ENCODE results near the gene RB1. TPM values are rescaled to one million over a fixed set of nuclear protein-coding genes. Genes with fewer than 3 reads are reported as not detected.

Gene RB1
- total and polyA plus RNA-seq, 2 donors from 2014 or later, result 12.3 to 46.5 TPM

- Histone ChIP-seq H3K36me3 (ENCODE audit: control insufficient read depth in 2 of 3, insufficient read depth in 3 of 3, low read length in 3 of 3) (no peaks in the 10 kb centered on the region), H3K27me3 (ENCODE audit: control insufficient read depth, insufficient read depth, low read length) (no peaks in the 10 kb centered on the region), H3K27ac (ENCODE audit: low read depth in 2 of 2, low read length in 2 of 2) (peak overlapping the region in 1 of 2 donors; percentile 8), H3K9ac (ENCODE audit: low read length in 3 of 3) (no peak overlapping the region), H3K4me1 (ENCODE audit: control insufficient read depth in 2 of 3, insufficient read depth in 2 of 3, low read depth in 1 of 3, low read length in 3 of 3) (peaks cover 6 to 27% (median 16%) of the 10 kb centered on the region in 3 donors), H3K9me3 (ENCODE audit: control insufficient read depth in 2 of 3, insufficient read depth in 1 of 3, low read length in 3 of 3) (no peaks in the 10 kb centered on the region), H3K4me3 (ENCODE audit: low read length in 3 of 3) (no peak overlapping the region)
- FAIRE-seq, result no peak
- no peak for DNase-seq
- intact Hi-C loops (cut with DNase I), result no loop called here
- TF ChIP-seq, protein P1, sequence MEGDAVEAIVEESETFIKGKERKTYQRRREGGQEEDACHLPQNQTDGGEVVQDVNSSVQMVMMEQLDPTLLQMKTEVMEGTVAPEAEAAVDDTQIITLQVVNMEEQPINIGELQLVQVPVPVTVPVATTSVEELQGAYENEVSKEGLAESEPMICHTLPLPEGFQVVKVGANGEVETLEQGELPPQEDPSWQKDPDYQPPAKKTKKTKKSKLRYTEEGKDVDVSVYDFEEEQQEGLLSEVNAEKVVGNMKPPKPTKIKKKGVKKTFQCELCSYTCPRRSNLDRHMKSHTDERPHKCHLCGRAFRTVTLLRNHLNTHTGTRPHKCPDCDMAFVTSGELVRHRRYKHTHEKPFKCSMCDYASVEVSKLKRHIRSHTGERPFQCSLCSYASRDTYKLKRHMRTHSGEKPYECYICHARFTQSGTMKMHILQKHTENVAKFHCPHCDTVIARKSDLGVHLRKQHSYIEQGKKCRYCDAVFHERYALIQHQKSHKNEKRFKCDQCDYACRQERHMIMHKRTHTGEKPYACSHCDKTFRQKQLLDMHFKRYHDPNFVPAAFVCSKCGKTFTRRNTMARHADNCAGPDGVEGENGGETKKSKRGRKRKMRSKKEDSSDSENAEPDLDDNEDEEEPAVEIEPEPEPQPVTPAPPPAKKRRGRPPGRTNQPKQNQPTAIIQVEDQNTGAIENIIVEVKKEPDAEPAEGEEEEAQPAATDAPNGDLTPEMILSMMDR (IDR thresholded peaks at IDR 0.05; ENCODE audit: borderline replicate concordance, extremely low read depth, insufficient read depth), result no peak
Observed at GRCh38 chr13:48401480-48401879, 97.9 kb downstream of the RB1 start.

GRCh38 chr13:48402325-48402932 lies 98.9 kb downstream of the RB1 start:
- Histone ChIP-seq H3K4me1 (ENCODE audit: control insufficient read depth in 2 of 3, insufficient read depth in 2 of 3, low read depth in 1 of 3, low read length in 3 of 3) (peaks cover 6 to 31% (median 18%) of the 10 kb centered on the region in 3 donors), H3K27me3 (ENCODE audit: control insufficient read depth, insufficient read depth, low read length) (no peaks in the 10 kb centered on the region), H3K4me3 (ENCODE audit: low read length in 3 of 3) (no peak overlapping the region), H3K9ac (ENCODE audit: low read length in 3 of 3) (no peak overlapping the region), H3K36me3 (ENCODE audit: control insufficient read depth in 2 of 3, insufficient read depth in 3 of 3, low read length in 3 of 3) (no peaks in the 10 kb centered on the region), H3K9me3 (ENCODE audit: control insufficient read depth in 2 of 3, insufficient read depth in 1 of 3, low read length in 3 of 3) (no peaks in the 10 kb centered on the region), H3K27ac (ENCODE audit: low read depth in 2 of 2, low read length in 2 of 2) (no peak overlapping the region)
- DNase-seq (no peak), FAIRE-seq (no peak)
- TF ChIP-seq, protein P1 (IDR thresholded peaks at IDR 0.05; ENCODE audit: borderline replicate concordance, extremely low read depth, insufficient read depth), result no peak
- intact Hi-C loops (cut with DNase I), result no loop called here

- Histone ChIP-seq H3K36me3 (ENCODE audit: control insufficient read depth in 2 of 3, insufficient read depth in 3 of 3, low read length in 3 of 3) (no peaks in the 10 kb centered on the region), H3K27me3 (ENCODE audit: control insufficient read depth, insufficient read depth, low read length) (no peaks in the 10 kb centered on the region), H3K4me3 (ENCODE audit: low read length in 3 of 3) (peak overlapping the region in 1 of 3 donors; percentile 3), H3K27ac (ENCODE audit: low read depth in 2 of 2, low read length in 2 of 2) (peak overlapping the region in 1 of 2 donors; percentile 50), H3K9ac (ENCODE audit: low read length in 3 of 3) (no peak overlapping the region), H3K4me1 (ENCODE audit: control insufficient read depth in 2 of 3, insufficient read depth in 2 of 3, low read depth in 1 of 3, low read length in 3 of 3) (peaks cover 6 to 29% (median 16%) of the 10 kb centered on the region in 3 donors), H3K9me3 (ENCODE audit: control insufficient read depth in 2 of 3, insufficient read depth in 1 of 3, low read length in 3 of 3) (no peaks in the 10 kb centered on the region)
- intact Hi-C loops (cut with DNase I), result no loop called here
- TF ChIP-seq, protein P1 (IDR thresholded peaks at IDR 0.05; ENCODE audit: borderline replicate concordance, extremely low read depth, insufficient read depth), result no peak
- no peak for DNase-seq
- FAIRE-seq, result no peak
Observed at GRCh38 chr13:48403151-48403631, 99.6 kb downstream of the RB1 start.

Measured in kidney (tissue), 14 donors.